Progenitor cell of endocrine pancreas (in vitro differentiated cells): ENCODE results near the gene ISLR2. TPM values are rescaled to one million over a fixed set of nuclear protein-coding genes. Genes with fewer than 3 reads are reported as not detected.

Experiments used
- DNase-seq: peaks from one replicate; pipeline ENCODE4 v3.0.0; 2021; ENCODE audit warnings: low spot score; ENCODE audit not compliant: unreplicated experiment
- H3K27ac Mint-ChIP-seq: 2 replicates; pipeline ENCODE4 v1.8.0; 2021; ENCODE audit warnings: mild to moderate bottlenecking, moderate library complexity, mixed read lengths
- H3K27me3 Mint-ChIP-seq: 2 replicates; pipeline ENCODE4 v1.8.0; 2021; ENCODE audit warnings: mixed read lengths
- H3K36me3 Mint-ChIP-seq: 2 replicates; pipeline ENCODE4 v1.8.0; 2022; ENCODE audit warnings: mixed read lengths; ENCODE audit not compliant: insufficient read depth
- H3K4me1 Mint-ChIP-seq: 2 replicates; pipeline ENCODE4 v1.8.0; 2021; ENCODE audit warnings: low read depth, mixed read lengths
- H3K4me3 Mint-ChIP-seq: 2 replicates; pipeline ENCODE4 v1.8.0; 2021; ENCODE audit warnings: low read depth, mild to moderate bottlenecking, moderate library complexity, mixed read lengths
- H3K9me3 Mint-ChIP-seq: 2 replicates; pipeline ENCODE4 v1.8.0; 2021; ENCODE audit warnings: low read depth, mixed read lengths
- total RNA-seq: library from RNA; stranded (reverse); gene quantifications from 2 replicates; pipeline ENCODE4 v1.2.1, GENCODE V29; 2021
- TF ChIP-seq, protein P1 (sequence below): fragments of 200-600 bp; sonication (generic); IDR thresholded peaks from one replicate; pipeline ENCODE4 v1.5.0; 2021; ENCODE audit warnings: antibody characterized with exemption, mild to moderate bottlenecking; ENCODE audit not compliant: unreplicated experiment

ISLR2 gene
- total RNA-seq, 1 donor from 2014 or later: 0.14 TPM

DNA sequence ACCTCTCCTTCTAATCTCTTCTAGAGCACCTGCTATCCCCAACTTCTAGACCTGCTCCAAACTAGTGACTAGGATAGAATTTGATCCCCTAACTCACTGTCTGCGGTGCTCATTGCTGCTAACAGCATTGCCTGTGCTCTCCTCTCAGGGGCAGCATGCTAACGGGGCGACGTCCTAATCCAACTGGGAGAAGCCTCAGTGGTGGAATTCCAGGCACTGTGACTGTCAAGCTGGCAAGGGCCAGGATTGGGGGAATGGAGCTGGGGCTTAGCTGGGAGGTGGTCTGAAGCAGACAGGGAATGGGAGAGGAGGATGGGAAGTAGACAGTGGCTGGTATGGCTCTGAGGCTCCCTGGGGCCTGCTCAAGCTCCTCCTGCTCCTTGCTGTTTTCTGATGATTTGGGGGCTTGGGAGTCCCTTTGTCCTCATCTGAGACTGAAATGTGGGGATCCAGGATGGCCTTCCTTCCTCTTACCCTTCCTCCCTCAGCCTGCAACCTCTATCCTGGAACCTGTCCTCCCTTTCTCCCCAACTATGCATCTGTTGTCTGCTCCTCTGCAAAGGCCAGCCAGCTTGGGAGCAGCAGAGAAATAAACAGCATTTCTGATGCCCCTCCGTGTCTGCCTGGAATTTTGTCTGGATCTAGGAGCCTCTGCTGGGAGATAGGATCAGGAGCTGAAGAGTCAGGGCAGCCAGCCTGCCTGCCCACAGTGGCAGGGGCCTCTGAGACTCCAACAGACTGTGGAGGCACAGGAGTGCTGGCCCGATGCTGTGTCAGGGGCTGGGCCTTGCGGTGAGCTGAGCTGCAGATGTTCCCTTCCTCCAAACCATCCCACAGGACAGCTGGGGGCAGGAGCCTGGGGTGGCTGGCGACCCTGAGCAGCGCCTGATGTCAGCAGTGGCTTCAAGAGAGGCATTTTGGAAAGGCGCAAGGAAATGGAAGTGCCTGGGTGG lies 46.2 kb downstream of the ISLR2 start:
- TF ChIP-seq, protein P1, sequence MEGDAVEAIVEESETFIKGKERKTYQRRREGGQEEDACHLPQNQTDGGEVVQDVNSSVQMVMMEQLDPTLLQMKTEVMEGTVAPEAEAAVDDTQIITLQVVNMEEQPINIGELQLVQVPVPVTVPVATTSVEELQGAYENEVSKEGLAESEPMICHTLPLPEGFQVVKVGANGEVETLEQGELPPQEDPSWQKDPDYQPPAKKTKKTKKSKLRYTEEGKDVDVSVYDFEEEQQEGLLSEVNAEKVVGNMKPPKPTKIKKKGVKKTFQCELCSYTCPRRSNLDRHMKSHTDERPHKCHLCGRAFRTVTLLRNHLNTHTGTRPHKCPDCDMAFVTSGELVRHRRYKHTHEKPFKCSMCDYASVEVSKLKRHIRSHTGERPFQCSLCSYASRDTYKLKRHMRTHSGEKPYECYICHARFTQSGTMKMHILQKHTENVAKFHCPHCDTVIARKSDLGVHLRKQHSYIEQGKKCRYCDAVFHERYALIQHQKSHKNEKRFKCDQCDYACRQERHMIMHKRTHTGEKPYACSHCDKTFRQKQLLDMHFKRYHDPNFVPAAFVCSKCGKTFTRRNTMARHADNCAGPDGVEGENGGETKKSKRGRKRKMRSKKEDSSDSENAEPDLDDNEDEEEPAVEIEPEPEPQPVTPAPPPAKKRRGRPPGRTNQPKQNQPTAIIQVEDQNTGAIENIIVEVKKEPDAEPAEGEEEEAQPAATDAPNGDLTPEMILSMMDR: no peak
- H3K27me3 Mint-ChIP-seq: peaks cover 36% of the 10 kb centered on the region
- no peak for DNase-seq
- no peaks in the 10 kb centered on the region for H3K36me3 Mint-ChIP-seq
- no peak overlapping the region for H3K27ac Mint-ChIP-seq
- no peaks in the 10 kb centered on the region for H3K9me3 Mint-ChIP-seq
- H3K4me1 Mint-ChIP-seq: peaks cover 2% of the 10 kb centered on the region
- no peak overlapping the region for H3K4me3 Mint-ChIP-seq

DNA sequence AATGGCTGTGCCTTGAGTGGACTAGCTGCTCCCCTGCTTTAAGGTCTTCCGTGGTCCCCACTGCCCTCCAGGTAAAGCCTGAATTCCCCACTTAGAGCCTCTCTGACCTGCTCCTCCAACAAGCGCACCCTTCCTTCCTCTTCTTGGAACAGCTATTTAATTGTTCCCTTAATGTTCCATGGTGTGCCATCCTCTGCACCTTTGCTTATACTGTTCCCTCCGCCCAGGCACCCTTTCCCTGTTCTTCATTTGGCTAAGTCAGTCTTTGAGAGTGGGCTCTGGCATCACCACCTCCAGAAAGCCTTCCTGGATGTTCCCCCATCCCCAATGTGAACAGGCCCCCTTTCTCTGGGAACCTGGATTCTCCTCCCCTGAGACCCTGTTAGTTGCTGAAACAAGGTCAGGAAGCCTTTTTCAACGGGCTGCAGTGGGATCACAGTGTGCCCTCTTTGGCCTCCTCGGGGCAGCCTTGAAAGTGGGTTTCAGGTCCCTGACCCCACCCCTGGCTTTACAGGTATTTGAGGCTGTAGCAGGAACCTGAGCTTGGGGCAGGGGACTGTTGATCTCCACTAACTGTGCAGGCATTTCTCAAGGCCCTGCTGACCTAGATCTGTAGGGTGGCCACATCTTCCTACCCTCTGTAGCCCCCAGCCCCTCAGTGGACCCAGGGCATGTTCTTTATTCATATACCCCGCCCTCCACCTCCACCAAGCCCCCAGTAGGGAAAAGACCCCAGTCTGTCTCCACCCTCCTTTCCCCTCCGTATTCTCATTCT lies 48.1 kb downstream of the ISLR2 start:
- Mint-ChIP-seq H3K27me3 (peaks cover 35% of the 10 kb centered on the region), H3K36me3 (no peaks in the 10 kb centered on the region), H3K27ac (no peak overlapping the region), H3K9me3 (no peaks in the 10 kb centered on the region), H3K4me1 (no peaks in the 10 kb centered on the region), H3K4me3 (no peak overlapping the region)
- DNase-seq: no peak
- TF ChIP-seq, protein P1: no peak

- no peaks in the 10 kb centered on the region for H3K36me3 Mint-ChIP-seq
Measured at GRCh38 chr15:74179101-74179841, 48.9 kb downstream of the ISLR2 start.

DNA sequence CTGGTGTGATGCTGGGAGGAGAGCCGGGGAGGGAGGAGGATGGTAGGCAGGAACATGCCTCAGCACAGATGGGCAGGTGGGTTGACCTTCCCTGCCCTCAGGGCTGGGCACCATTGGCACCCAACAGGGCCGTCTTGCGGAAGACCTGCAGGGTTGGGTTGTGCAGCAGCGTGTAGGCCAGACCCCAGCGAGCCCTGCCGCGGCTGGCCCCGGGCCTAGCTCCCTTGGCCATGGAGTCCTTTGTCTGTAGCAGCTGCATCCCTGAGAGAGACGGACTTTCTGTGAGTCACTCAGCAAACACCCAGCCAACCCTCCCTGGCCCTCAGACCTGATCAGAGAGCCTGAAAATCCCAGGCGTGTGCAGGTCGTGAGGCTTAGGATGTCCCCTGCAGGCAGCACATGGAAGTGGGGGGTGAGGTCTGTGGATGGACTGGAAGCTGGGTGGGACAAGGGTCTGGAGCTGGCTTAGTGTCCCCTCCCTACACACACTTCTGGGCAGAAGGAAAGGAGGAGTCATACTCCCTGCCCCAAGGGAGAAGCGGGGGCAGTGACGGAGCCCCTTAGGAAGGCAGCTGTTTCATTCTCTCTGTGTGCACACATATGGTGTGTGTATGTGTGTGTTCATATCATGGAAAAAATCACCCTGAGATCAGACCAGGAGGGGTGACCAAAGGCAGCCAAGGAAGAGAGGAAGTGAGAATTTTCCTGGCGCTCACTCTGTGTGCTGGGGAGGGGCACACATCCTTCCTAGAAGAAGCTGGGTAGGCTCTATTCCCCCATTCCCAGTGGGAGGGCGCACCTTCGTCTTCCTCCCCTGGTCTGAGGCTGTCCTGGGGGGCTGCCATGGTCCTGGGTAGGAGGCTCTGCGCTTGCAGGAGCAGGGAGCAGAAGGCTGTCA lies 49.8 kb downstream of the ISLR2 start:
- H3K4me1 Mint-ChIP-seq: no peaks in the 10 kb centered on the region
- TF ChIP-seq, protein P1: no peak
- DNase-seq: no peak
- no peaks in the 10 kb centered on the region for H3K36me3 Mint-ChIP-seq
- peaks cover 36% of the 10 kb centered on the region for H3K27me3 Mint-ChIP-seq
- H3K4me3 Mint-ChIP-seq: no peak overlapping the region
- no peaks in the 10 kb centered on the region for H3K9me3 Mint-ChIP-seq
- H3K27ac Mint-ChIP-seq: no peak overlapping the region

More at GRCh38 chr15:74179101-74179841, 48.9 kb downstream of the ISLR2 start:
- Mint-ChIP-seq H3K4me3 (no peak overlapping the region), H3K27ac (no peak overlapping the region), H3K4me1 (no peaks in the 10 kb centered on the region), H3K9me3 (no peaks in the 10 kb centered on the region), H3K27me3 (peaks cover 34% of the 10 kb centered on the region)
- no peak for DNase-seq
- TF ChIP-seq, protein P1: no peak
